Keratinocyte (primary cell): ENCODE measurements around the gene STK33.

ENCODE experiments used
- CTCF ChIP-seq, 3 experiments: IDR thresholded peaks in 1 of 3; conservative IDR thresholded peaks in 1 of 3; optimal IDR thresholded peaks in 1 of 3; 2 replicates in 2 of 3; 3 replicates in 1 of 3; pipeline versions ENCODE3 to v1.5.1; 2011; ENCODE audit warnings: low read length in 3 of 3, mild to moderate bottlenecking in 3 of 3, moderate library complexity in 2 of 3, control low read depth in 1 of 3, inconsistent platforms in 1 of 3; ENCODE audit not compliant: insufficient read depth in 2 of 3; ENCODE audit errors: extremely low read depth in 1 of 3
- EZH2 ChIP-seq: IDR thresholded peaks from one replicate; pipeline ENCODE4 v1.6.1; 2012; ENCODE audit warnings: inconsistent platforms, mild to moderate bottlenecking, low read length, moderate library complexity

DNA sequence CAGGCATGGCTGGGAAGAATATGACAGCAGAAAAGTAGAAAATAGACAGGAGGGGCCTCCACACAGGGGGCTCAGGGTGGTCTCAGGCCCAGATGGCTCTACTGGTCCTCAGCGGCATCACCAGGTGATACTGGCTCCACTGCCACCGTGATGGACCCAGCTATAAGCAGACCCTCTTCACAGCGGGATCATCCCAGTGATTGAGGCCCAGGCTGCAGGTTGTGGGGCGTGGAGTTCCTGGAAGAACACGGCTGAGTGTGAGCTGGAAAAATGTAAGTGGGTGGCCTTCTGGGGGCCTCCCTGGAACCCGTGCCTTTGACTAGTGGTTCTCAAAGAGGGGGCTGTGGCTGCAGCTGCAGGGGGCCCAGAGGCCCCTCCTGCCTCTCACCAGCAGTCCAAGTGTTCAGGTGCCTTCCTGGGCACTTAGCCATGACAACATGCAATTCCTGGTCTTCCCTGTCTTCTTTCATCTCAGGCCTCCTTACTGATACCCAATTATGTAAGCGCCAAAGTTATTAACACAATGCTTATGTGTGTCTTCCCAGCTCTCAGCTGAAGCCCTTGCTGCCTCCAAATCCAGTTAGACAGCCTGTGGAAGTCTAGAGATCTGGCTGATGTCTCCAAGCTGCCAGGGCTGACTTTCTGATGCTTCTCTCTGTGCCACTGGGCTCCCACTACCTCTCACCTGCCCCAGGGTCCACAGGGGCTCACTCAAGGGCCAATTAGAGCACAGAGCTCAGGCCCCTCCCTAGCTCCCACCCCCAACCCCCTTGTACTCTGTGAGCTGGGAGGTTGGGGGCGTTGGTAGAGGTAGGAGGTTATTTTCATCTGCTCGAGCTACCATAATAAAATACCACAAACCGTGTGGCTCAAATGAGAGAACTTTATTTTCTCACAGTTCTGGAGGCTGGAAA, 220.3 kb downstream of the STK33 start:
- TF ChIP-seq CTCF (optimal IDR thresholded peaks at IDR 0.05 in 1 of 3, IDR thresholded peaks at IDR 0.05 in 1 of 3, conservative IDR thresholded peaks at IDR 0.05 in 1 of 3; ENCODE audit: extremely low read depth in 1 of 3, insufficient read depth in 2 of 3, low read length in 3 of 3) (no peak), EZH2 (no peak)
